Esophagus muscularis mucosa (tissue), 3 donors: ENCODE results near the gene SERPINF2.

ENCODE experiments used
- CTCF ChIP-seq, 3 experiments: fragments of 200-600 bp in 2 of 3; fragments of 450-650 bp in 1 of 3; sonication (generic) in 2 of 3; IDR thresholded peaks; one replicate each; pipeline ENCODE4 v1.5.1; 2017 to 2019; ENCODE audit warnings: antibody characterized with exemption in 3 of 3, mild to moderate bottlenecking in 2 of 3, moderate library complexity in 1 of 3
- POLR2A ChIP-seq: fragments of 450-650 bp; IDR thresholded peaks from one replicate; pipeline ENCODE4 v1.6.1; 2017; ENCODE audit warnings: antibody characterized with exemption, moderate library complexity, mild to moderate bottlenecking, low read depth

GRCh38 chr17:1755827-1756262 lies 13.2 kb downstream of the SERPINF2 start:
- TF ChIP-seq CTCF (IDR thresholded peaks at IDR 0.05) (no peak), POLR2A (no peak)
